GM21723 (cell line): ENCODE results near the gene ACAN.

ENCODE experiments used
- ATAC-seq: cut with Tn5 transposase; IDR thresholded peaks from one replicate; pipeline ENCODE4 v1.9.1; 2021; ENCODE audit warnings: mild to moderate bottlenecking, moderate library complexity; ENCODE audit not compliant: unreplicated experiment

ACAN gene

DNA sequence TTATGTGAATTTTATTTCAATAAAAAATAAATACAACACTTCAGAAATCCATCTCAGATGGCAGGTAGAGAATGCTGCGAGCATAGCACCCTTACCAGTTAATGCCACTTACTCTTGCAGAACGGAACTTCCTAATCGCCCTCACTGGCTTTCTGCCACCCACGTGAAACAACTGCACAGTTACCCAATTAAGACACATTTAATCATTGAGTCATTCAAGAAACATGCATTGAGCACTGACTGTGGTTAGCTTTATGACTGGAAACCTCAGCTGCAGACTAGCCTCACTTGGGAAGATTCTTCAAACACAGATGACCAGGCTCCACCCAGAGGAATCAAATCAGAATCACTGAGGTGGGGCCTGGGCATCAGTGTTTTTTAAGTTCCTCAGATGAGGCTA is 115.5 kb downstream of the ACAN start:
- peak; percentile 50 for ATAC-seq

DNA sequence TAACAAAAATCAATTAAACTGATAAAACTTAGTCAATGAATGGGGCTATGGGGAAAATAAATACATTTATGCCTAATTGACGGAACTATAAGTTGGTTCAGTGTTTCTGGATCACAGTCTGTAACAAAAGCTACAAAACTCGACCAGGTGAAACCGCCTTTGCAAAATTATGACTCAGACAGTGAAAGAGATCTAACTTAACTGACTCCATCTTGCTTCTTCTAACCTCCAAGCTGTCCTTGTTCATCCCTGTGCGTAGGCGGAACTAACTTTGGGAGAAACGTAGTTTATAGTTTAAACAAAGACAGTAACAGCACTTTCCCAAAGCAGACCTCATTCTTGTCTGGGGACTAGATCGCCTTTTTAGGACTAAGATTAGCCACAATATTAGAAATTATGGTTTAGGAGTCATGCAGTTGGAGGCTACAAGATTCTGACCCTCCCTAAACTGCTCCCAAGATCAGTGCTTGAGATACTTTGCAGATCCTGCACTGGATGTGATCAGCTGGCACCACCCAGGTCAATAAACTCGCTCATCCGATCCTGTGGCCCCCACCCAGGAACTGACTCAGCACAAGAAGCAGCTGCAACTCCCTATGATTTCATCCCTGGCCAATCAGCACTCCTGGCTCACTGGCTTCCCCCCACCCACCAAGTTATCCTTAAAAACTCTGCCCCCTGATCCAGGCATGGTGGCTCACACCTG is 117.1 kb downstream of the ACAN start:
- no peak for ATAC-seq

DNA sequence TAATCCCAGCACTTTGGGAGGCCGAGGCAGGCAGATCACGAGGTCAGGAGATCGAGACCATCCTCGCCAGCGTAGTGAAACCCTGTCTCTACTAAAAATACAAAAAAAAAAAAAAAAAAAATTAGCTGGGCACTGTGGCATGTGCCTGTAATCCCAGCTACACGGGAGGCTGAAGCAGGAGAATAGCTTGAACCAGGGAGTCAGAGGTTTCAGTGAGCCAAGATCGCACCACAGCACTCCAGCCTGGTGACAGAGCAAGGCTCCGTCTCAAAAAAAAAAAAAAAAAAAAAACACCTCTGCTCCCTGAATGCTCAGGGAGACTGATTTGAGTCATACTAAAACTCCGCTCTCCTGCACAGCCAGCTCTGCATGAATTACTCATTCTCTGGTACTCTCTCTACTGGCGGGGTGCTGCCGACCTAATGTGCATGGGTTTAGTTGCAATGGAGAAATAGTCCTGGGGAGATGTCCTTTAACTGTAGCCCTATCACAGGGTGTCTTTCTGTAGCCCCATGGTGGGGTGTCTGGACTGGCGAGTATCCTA is 117.7 kb downstream of the ACAN start:
- peak; percentile 91 for ATAC-seq
